ENCODE data around the gene GHRHR.

GHRHR gene

DNA sequence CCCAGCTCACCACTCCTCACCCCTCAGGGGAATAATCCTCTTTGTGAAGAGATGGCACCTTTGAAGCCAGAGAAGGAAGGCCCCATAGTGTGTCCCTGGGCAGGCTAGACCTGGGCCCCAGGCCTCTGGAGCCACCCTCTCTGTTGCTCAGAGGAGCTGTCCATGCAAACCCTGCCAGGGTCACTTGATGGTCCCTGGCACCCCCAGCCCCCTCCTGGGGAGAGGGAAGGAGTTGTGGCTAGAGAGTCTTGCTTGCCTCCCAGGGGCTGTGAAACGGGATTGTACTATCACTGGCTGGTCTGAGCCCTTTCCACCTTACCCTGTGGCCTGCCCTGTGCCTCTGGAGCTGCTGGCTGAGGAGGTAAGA, 5.8 kb downstream of the GHRHR start:
- Mint-ChIP-seq H3K4me1 (ENCODE audit: low read depth) (no peaks in the 10 kb centered on the region), H3K27ac (no peak overlapping the region)

GRCh38 chr7:30970074-30970473, 6.3 kb downstream of the GHRHR start:
- Mint-ChIP-seq H3K9me3 (no peaks in the 10 kb centered on the region), H3K4me1 (ENCODE audit: low read depth) (no peaks in the 10 kb centered on the region), H3K27ac (no peak overlapping the region), H3K27me3 (peaks cover 15% of the 10 kb centered on the region), H3K36me3 (ENCODE audit: low read depth) (no peaks in the 10 kb centered on the region), H3K4me3 (no peak overlapping the region)

More for the DNA sequence above, 5.8 kb downstream of the GHRHR start:
- Mint-ChIP-seq H3K27me3 (peaks cover 15% of the 10 kb centered on the region), H3K9me3 (no peaks in the 10 kb centered on the region), H3K36me3 (ENCODE audit: low read depth) (no peaks in the 10 kb centered on the region), H3K4me3 (no peak overlapping the region)

GRCh38 chr7:30970594-30971094, 6.9 kb downstream of the GHRHR start:
- H3K27ac Mint-ChIP-seq = no peak overlapping the region
- peaks cover 17% of the 10 kb centered on the region for H3K27me3 Mint-ChIP-seq
- no peaks in the 10 kb centered on the region for H3K36me3 Mint-ChIP-seq (ENCODE audit: low read depth)
- H3K4me3 Mint-ChIP-seq = no peak overlapping the region
- H3K9me3 Mint-ChIP-seq = no peaks in the 10 kb centered on the region
- H3K4me1 Mint-ChIP-seq (ENCODE audit: low read depth) = no peaks in the 10 kb centered on the region

DNA sequence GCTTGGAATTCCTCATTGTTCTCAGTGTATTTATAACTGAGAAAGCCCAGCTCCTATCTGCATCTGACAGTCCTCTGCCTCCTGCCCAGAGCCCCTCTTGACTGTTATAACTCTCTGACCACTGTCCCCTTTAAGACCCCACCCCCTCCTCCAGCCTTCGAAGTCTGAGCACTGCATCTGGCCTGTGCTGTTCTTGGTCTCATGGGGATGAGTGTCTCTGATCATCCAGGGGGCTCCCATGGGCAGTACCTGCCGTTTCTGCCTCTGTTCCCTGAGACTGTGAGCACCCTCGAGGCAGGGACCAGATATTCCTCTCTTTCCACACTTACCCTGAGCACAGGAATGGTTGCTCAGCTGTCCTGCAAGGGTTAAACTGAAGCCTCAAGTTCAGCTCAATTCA, 7.7 kb downstream of the GHRHR start:
- H3K4me1 Mint-ChIP-seq (ENCODE audit: low read depth) = no peaks in the 10 kb centered on the region

GRCh38 chr7:30971840-30972563, 8.2 kb downstream of the GHRHR start:
- H3K4me3 Mint-ChIP-seq = no peak overlapping the region
- H3K27ac Mint-ChIP-seq = no peak overlapping the region
- H3K36me3 Mint-ChIP-seq (ENCODE audit: low read depth) = no peaks in the 10 kb centered on the region
- no peaks in the 10 kb centered on the region for H3K4me1 Mint-ChIP-seq (ENCODE audit: low read depth)
- no peaks in the 10 kb centered on the region for H3K9me3 Mint-ChIP-seq
- H3K27me3 Mint-ChIP-seq = peaks cover 17% of the 10 kb centered on the region

More for the DNA sequence above, 7.7 kb downstream of the GHRHR start:
- Mint-ChIP-seq H3K27ac (no peak overlapping the region), H3K9me3 (no peaks in the 10 kb centered on the region), H3K36me3 (ENCODE audit: low read depth) (no peaks in the 10 kb centered on the region), H3K4me3 (no peak overlapping the region), H3K27me3 (peaks cover 19% of the 10 kb centered on the region)

- Mint-ChIP-seq H3K4me1 (ENCODE audit: low read depth) (no peaks in the 10 kb centered on the region), H3K36me3 (ENCODE audit: low read depth) (no peaks in the 10 kb centered on the region), H3K27me3 (peaks cover 9% of the 10 kb centered on the region), H3K27ac (no peak overlapping the region), H3K9me3 (no peaks in the 10 kb centered on the region), H3K4me3 (no peak overlapping the region)
Measured at GRCh38 chr7:30973292-30973691, 9.5 kb downstream of the GHRHR start.

DNA sequence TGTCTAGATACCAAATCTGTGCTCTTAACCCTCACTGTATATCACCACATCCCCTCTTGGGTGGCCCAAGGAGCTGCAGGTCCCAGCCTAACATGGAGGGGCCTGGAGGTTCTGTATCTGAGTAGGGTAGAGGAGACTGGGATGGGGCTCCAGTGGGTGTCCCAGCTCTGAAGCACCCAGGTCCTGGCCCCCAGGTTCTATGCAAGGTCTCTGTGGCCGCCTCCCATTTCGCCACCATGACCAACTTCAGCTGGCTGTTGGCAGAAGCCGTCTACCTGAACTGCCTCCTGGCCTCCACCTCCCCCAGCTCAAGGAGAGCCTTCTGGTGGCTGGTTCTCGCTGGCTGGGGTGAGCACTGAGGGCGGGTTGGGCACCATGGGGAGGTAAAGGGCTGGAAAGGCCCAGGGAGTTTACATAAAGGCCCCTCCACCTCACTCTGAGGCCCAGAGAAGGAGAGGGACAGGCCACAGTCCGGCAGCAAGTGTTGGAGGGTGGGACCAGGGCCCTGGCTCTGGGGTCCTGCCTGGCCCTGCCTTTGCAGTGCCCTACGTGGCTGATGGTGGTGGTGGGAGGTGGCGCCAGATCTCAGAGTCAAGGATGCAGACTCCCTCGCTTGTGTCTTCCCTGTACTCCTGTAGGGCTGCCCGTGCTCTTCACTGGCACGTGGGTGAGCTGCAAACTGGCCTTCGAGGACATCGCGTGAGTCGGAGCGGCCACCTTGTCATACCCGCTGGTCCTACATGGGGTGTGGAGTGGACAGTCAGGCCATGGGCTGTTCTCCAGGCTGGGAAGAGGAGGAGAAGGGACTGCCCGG, 10.2 kb downstream of the GHRHR start:
- Mint-ChIP-seq H3K36me3 (ENCODE audit: low read depth) (no peaks in the 10 kb centered on the region), H3K4me1 (ENCODE audit: low read depth) (no peaks in the 10 kb centered on the region), H3K27me3 (peaks cover 9% of the 10 kb centered on the region), H3K27ac (no peak overlapping the region), H3K9me3 (no peaks in the 10 kb centered on the region), H3K4me3 (no peak overlapping the region)

GRCh38 chr7:30974605-30975255, 11.0 kb downstream of the GHRHR start:
- H3K4me1 Mint-ChIP-seq (ENCODE audit: low read depth) = no peaks in the 10 kb centered on the region
- H3K27ac Mint-ChIP-seq = no peak overlapping the region
- no peaks in the 10 kb centered on the region for H3K36me3 Mint-ChIP-seq (ENCODE audit: low read depth)
- no peak overlapping the region for H3K4me3 Mint-ChIP-seq
- peaks cover 16% of the 10 kb centered on the region for H3K27me3 Mint-ChIP-seq
- no peaks in the 10 kb centered on the region for H3K9me3 Mint-ChIP-seq

GRCh38 chr7:30975256-30975899, 11.6 kb downstream of the GHRHR start:
- H3K36me3 Mint-ChIP-seq (ENCODE audit: low read depth) = no peaks in the 10 kb centered on the region
- H3K4me3 Mint-ChIP-seq = no peak overlapping the region
- H3K4me1 Mint-ChIP-seq (ENCODE audit: low read depth) = no peaks in the 10 kb centered on the region
- H3K27me3 Mint-ChIP-seq = peaks cover 19% of the 10 kb centered on the region
- no peaks in the 10 kb centered on the region for H3K9me3 Mint-ChIP-seq
- no peak overlapping the region for H3K27ac Mint-ChIP-seq

DNA sequence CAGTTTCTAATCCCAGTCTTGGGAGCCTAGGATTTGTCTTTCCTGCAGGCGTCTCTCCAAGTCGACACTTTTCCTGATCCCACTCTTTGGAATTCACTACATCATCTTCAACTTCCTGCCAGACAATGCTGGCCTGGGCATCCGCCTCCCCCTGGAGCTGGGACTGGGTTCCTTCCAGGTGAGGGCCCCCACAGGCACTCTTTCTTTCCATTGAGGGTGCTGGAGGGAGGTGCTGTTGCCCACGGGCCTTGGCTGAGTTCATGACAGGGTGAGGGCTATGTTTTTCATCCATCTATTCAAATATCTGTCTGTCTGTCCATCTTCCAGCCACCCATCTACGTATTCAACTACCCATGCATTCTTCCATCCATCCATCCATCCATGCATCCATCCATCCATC, 12.6 kb downstream of the GHRHR start:
- Mint-ChIP-seq H3K4me3 (no peak overlapping the region), H3K9me3 (no peaks in the 10 kb centered on the region), H3K4me1 (ENCODE audit: low read depth) (no peaks in the 10 kb centered on the region), H3K27me3 (peaks cover 22% of the 10 kb centered on the region), H3K27ac (no peak overlapping the region), H3K36me3 (ENCODE audit: low read depth) (no peaks in the 10 kb centered on the region)

GRCh38 chr7:30977222-30977621, 13.5 kb downstream of the GHRHR start:
- H3K36me3 Mint-ChIP-seq (ENCODE audit: low read depth) = no peaks in the 10 kb centered on the region
- H3K27ac Mint-ChIP-seq = no peak overlapping the region
- no peaks in the 10 kb centered on the region for H3K9me3 Mint-ChIP-seq
- no peak overlapping the region for H3K4me3 Mint-ChIP-seq
- H3K4me1 Mint-ChIP-seq (ENCODE audit: low read depth) = no peaks in the 10 kb centered on the region
- peaks cover 21% of the 10 kb centered on the region for H3K27me3 Mint-ChIP-seq

- Mint-ChIP-seq H3K9me3 (no peaks in the 10 kb centered on the region), H3K36me3 (ENCODE audit: low read depth) (no peaks in the 10 kb centered on the region), H3K27ac (no peak overlapping the region), H3K4me1 (ENCODE audit: low read depth) (no peaks in the 10 kb centered on the region), H3K4me3 (no peak overlapping the region), H3K27me3 (peaks cover 21% of the 10 kb centered on the region)
Measured at GRCh38 chr7:30977896-30978564, 14.3 kb downstream of the GHRHR start.

DNA sequence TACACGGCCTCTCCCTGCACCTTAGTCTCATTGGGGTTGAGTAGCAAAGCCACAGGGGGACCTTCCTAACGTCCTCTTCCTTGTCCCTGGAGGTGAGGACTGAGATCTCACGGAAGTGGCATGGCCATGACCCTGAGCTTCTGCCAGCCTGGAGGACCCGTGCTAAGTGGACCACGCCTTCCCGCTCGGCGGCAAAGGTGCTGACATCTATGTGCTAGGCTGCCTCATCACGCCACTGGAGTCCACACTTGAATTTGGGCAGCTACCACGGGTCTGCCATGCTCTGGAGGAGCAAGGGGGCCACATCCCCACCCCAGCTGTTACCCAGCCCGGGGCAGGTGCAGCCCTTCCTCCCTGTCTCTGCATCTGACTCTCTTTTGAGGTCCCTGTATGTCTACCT, 15.3 kb downstream of the GHRHR start:
- Mint-ChIP-seq H3K27ac (no peak overlapping the region), H3K36me3 (ENCODE audit: low read depth) (no peaks in the 10 kb centered on the region), H3K27me3 (peaks cover 29% of the 10 kb centered on the region), H3K4me3 (no peak overlapping the region), H3K4me1 (ENCODE audit: low read depth) (peaks cover 3% of the 10 kb centered on the region), H3K9me3 (no peaks in the 10 kb centered on the region)

DNA sequence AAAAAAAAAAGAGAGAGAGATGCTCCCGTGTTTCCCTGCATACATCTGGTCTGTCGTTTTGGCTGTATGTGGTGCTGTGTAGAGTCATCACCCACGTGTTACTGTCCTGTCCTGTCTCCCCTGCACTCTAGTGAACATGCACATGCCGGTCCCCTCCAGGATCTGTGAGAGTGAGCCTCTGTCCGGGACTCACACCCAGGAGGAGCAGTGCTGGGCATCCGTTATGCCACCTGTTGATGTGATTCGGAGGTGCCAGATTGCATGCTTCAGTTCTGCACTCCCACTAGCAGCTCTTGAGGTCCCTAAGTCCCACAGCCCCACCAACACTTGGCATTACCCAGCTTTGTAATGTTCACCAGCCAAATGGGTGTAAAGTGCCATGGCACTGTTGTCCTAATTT, 16.4 kb downstream of the GHRHR start:
- Mint-ChIP-seq H3K27ac (no peak overlapping the region), H3K9me3 (no peaks in the 10 kb centered on the region), H3K4me1 (ENCODE audit: low read depth) (peaks cover 3% of the 10 kb centered on the region), H3K27me3 (peaks cover 34% of the 10 kb centered on the region), H3K4me3 (no peak overlapping the region), H3K36me3 (ENCODE audit: low read depth) (no peaks in the 10 kb centered on the region)

All from stimulated activated naive CD8-positive, alpha-beta T cell treated with anti-CD3 and anti-CD28 coated beads, Interleukin-15, Interleukin-2, amounts not matched to agents 100 ng/mL and 50 ng/mL, for 24 hours (primary cell).